ENCODE measurements around the gene CACNA1F.
A peak's percentile ranks its signal among the peaks of the same experiment; 100 is the strongest.

The CACNA1F gene

DNA sequence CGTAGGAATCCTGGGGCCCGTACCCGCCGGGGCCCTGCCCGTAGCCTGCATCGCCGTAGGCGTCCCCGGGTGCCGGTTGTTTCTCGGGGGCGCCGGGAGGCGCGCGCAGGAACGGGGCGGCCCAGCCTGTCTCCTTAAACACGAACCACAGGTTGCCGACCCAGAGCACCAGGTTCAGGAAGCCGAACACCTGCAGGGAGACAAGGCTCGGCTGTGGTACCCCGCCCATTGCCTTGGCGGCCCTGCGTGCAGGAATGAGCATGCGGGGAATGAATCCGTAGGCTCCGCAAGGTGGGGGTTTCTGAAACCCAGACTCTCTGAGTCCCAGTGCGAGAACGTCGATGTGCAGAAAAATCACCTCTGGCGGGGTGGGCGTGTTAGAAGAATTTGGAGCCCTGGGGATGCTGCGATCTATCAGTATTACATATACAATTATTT, 41.5 kb downstream of the CACNA1F start:
- intact Hi-C loops (cut with micrococcal nuclease), result loop anchor here (2.0 to 5.0 kb wide), 2 partner anchors 46 to 77 kb away; partner anchors contain the start of genes CCDC22 and PPP1R3F
- no peaks in the 10 kb centered on the region for H3K9me3 Mint-ChIP-seq
- H3K27ac Mint-ChIP-seq, result peak overlapping the region; percentile 94
- H3K4me3 Mint-ChIP-seq, result peak overlapping the region; percentile 78
- H3K4me1 Mint-ChIP-seq (ENCODE audit: low read depth), result peaks cover 56% of the 10 kb centered on the region
- H3K27me3 Mint-ChIP-seq, result no peaks in the 10 kb centered on the region
- H3K36me3 Mint-ChIP-seq (ENCODE audit: low read depth), result no peaks in the 10 kb centered on the region

DNA sequence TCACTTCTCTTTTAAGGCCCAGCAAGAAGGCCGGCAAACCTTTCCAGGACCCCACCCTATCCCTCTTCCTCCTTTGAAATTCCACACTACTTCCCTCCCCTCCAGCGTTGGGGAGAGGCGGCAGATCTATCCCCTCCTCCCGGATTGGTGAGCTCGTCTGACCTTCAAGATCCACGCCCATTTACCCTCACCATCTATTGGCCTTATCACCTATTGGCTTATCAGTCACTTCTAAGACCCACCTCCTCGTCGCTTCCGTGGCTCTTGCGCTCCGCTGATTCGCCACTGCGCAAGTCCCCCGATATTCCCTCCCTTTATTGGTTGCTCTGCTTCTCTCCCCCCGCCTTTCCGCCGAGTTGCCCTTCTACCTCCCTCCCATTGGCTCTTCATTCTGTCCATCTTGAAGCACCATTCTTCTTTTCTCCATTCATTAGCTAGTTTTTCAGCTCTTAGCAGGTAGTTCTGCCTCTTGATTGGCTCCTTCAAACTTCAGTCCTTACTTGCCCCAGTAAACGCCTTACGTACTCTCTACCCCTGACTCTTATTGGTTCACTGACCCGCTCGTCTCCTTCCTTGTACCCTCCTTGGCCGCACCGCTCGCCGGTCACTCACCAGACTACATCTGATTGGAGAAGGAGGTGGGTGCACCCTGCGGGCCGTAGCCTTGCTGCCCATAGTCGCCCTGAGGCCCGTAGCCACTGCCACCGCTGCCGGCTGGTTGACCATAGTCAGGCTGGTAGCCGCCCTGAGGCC, 42.1 kb downstream of the CACNA1F start:
- peak overlapping the region; percentile 94 for H3K27ac Mint-ChIP-seq
- intact Hi-C loops (cut with micrococcal nuclease), result loop anchor here (2.0 to 5.0 kb wide), 2 partner anchors 46 to 78 kb away; partner anchors contain the start of genes CCDC22 and PPP1R3F
- H3K9me3 Mint-ChIP-seq, result no peaks in the 10 kb centered on the region

DNA sequence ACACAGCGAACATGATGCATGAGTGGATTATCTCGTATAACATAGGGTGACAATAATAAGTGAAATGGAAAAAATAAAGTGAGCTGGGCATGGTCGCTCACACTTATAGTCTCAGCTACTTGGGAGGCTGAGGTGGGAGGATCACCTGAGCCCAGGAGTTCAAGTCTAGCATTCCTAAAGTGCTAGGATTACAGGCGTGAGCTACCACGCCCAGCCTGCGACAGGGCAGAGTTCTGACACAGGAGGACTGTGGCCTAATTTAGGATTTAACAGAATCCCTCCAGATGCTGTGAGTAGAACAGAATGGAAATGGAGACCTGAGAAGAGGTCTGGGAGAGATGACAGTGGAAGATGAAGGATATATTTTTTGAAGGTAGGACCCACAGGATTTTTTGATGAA, 43.5 kb downstream of the CACNA1F start:
- H3K27ac Mint-ChIP-seq, result peak overlapping the region; percentile 94
- H3K4me3 Mint-ChIP-seq, result no peak overlapping the region
- H3K9me3 Mint-ChIP-seq, result no peaks in the 10 kb centered on the region
- peaks cover 7% of the 10 kb centered on the region for H3K36me3 Mint-ChIP-seq (ENCODE audit: low read depth)
- intact Hi-C loops (cut with micrococcal nuclease), result loop anchor here (2.0 to 5.0 kb wide), 2 partner anchors 48 to 79 kb away; partner anchors contain the start of genes CCDC22 and PPP1R3F
- no peaks in the 10 kb centered on the region for H3K27me3 Mint-ChIP-seq
- H3K4me1 Mint-ChIP-seq (ENCODE audit: low read depth), result peaks cover 68% of the 10 kb centered on the region

More for the DNA sequence above, 42.1 kb downstream of the CACNA1F start:
- Mint-ChIP-seq H3K4me3 (peak overlapping the region; percentile 78), H3K27me3 (no peaks in the 10 kb centered on the region), H3K4me1 (ENCODE audit: low read depth) (peaks cover 60% of the 10 kb centered on the region), H3K36me3 (ENCODE audit: low read depth) (no peaks in the 10 kb centered on the region)

DNA sequence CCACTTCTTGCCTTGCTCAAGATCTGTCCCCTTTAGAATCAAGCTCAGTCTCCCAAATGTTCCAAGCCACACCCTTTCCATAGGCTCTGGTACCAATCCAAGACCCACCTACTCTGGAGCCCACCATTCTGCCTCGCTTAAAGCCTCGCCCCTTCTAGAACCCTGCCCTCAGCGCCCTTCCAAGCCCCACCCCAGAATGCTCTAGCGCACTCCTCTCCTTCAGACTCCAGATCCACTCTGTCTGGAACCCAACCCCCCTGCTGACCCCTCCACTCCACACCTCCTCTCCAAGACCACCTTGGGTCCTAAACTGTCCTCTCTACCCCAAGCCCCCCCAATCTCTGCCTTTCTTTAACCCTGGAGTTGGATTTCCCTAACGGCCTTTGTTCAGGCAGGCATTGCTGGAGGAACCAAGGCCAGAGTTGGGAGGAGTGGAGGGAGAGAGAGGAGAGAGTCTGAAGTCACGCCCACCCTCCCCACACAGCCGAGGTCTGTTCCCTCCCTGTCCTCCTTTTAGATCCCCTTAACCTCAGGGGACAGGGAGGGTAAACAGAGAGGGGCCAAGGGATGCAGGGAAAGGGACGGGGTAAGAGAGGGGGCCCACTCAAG, 44.6 kb downstream of the CACNA1F start:
- H3K27me3 Mint-ChIP-seq, result no peaks in the 10 kb centered on the region
- no peaks in the 10 kb centered on the region for H3K9me3 Mint-ChIP-seq
- peak overlapping the region; percentile 94 for H3K27ac Mint-ChIP-seq
- H3K4me1 Mint-ChIP-seq (ENCODE audit: low read depth), result peaks cover 75% of the 10 kb centered on the region
- intact Hi-C loops (cut with micrococcal nuclease), result no loop called here
- peaks cover 18% of the 10 kb centered on the region for H3K36me3 Mint-ChIP-seq (ENCODE audit: low read depth)
- H3K4me3 Mint-ChIP-seq, result no peak overlapping the region

DNA sequence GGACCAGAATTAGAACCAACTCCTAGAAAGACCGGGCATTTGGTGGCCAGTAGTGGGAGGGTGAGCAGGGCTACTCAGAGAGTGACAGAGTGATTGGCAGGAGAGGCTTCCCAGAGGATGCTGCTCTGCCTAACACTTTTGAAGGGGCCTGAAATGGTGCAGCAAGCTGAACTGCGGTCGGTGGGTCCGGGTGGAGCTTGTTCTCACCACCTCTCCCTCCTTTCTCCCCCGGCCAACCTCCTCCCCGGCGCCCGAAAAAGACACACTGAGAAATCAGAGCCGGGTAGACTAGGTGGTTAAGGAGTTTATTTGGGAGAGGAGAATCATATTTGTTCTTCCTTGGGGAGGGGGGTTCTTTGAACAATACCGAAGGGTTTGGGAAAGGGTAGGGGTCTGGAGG, 45.6 kb downstream of the CACNA1F start:
- Mint-ChIP-seq H3K9me3 (no peaks in the 10 kb centered on the region), H3K4me1 (ENCODE audit: low read depth) (peaks cover 67% of the 10 kb centered on the region), H3K27me3 (no peaks in the 10 kb centered on the region), H3K4me3 (no peak overlapping the region), H3K27ac (peak overlapping the region; percentile 75), H3K36me3 (ENCODE audit: low read depth) (peaks cover 28% of the 10 kb centered on the region)
- intact Hi-C loops (cut with micrococcal nuclease), result no loop called here

DNA sequence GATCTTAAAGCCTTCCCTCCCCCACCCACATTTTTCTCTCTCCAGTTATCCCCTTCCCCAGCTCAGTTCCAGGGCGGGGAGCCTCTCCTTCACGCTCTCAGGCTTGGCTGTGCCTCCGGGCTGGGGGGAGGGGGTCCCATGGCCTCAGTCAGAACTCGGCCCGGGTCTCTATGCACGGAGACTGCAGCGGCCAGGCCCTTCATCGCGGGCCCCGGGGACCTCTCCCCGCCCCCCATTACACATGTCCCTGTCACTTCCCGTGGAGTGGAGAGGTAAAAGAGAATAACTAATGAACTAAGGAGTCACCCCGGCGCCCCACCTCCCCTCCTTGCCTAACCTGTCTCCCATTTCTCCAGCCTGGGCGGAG, 46.1 kb downstream of the CACNA1F start:
- H3K36me3 Mint-ChIP-seq (ENCODE audit: low read depth), result peaks cover 33% of the 10 kb centered on the region
- no peak overlapping the region for H3K4me3 Mint-ChIP-seq
- peak overlapping the region; percentile 75 for H3K27ac Mint-ChIP-seq
- H3K9me3 Mint-ChIP-seq, result no peaks in the 10 kb centered on the region
- peaks cover 67% of the 10 kb centered on the region for H3K4me1 Mint-ChIP-seq (ENCODE audit: low read depth)
- intact Hi-C loops (cut with micrococcal nuclease), result no loop called here
- H3K27me3 Mint-ChIP-seq, result no peaks in the 10 kb centered on the region

DNA sequence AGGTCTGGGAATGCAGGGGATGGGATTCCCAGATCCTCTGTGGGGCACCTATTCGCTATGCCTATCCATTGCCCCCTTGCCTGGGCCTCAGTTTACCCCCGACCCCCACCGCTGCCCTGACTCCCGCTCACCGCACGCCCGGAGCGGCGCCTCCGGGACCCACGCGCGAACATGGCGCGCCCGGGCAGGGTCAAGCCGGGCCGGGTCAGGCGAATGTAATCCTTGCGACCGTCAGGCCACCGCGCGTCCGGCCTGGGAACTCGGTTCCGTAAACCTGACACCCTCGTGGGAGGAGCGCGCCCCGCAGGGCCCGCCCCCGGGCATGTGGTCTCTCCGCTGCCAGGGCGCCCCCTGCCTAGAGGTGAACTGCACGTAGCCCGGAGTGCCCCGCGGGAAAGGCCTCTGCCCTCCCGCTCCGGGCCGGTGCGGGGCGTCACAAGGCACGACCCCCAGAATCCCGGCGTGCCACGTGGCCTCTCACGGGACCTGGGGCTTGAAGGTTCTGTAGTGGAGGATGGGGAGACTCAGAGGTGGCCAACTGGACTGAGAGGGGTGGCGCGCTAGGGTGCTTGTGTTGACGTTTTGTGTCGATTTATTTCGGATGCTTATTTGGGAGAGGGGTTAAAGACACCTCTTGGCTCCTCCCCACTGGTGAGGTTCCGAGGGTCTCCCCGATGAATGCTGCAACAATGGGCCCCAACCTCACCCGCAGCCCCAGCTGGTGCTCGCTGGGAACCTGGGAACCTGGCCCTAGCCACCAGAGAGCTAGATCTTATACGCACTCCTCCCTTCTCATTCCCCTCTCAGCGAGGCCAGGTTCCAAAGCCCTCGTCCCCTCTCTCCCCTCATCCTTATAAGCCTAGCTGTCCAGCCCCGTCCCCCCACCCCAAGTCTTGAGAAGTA, 46.8 kb downstream of the CACNA1F start, which contains the start of gene PRICKLE3:
Gene PRICKLE3 (minus strand): TSS at position 249 of the 903 bp plus-strand sequence. CDS start 76 bp downstream, at position 173.
- H3K4me3 Mint-ChIP-seq, result peak within 1 kb of the TSS; percentile 84
- H3K36me3 Mint-ChIP-seq (ENCODE audit: low read depth), result peaks cover 38% of the 10 kb centered on the region
- peak within 1 kb of the TSS; percentile 78 for H3K27ac Mint-ChIP-seq
- intact Hi-C loops (cut with micrococcal nuclease), result no loop called here
- H3K9me3 Mint-ChIP-seq, result no peaks in the 10 kb centered on the region
- H3K27me3 Mint-ChIP-seq, result no peaks in the 10 kb centered on the region
- peaks cover 67% of the 10 kb centered on the region for H3K4me1 Mint-ChIP-seq (ENCODE audit: low read depth)

DNA sequence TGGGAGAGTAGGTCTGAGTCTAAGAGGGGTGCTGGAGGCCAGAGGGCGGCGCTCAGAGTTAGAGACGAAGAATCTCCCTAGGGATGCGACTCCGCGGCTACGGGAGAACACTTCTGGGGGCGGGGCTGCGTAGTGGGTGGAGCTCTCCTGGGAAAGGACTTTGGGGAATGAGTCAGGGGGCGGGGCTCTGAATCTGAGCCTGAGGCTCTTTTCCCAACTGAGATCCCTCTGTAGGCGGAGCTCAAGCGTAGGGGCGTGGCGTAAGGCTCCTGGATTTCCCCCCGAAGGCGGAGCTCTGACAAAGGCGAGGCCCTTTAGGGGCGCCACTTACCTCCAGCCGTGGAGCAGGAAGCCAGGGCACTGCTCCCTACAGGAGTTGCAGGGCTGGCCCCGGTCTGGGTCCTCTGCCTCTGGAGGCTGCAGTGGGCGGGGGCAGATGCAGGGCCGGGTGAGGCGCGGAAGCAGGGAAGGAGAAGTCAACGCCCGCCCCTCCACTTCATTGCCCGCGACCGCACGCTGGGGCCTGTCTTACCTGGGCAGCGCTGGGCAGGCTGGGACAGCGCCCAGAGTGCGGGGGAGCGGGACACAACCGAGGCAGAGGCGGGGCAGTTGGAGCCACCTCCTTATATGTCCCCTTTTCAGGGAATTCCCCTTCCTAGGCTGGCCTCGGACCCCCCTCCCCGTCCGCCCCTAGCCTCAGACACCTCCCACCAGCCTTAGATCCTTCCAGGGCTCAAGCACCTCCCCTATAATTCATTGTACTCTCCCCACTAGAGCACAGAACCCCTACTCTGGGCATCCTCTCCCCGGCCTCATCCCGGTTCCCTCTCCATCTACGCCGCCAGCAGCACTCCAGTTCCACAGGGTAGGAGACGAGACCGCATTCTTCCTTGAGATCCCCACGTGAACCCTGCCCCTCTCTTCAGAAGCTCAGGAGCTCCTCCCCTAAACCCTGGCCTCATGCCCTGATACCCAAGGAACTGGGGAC, 48.6 kb downstream of the CACNA1F start:
- no peaks in the 10 kb centered on the region for H3K9me3 Mint-ChIP-seq
- H3K4me3 Mint-ChIP-seq, result peak overlapping the region; percentile 84
- no peaks in the 10 kb centered on the region for H3K27me3 Mint-ChIP-seq
- peaks cover 54% of the 10 kb centered on the region for H3K36me3 Mint-ChIP-seq (ENCODE audit: low read depth)
- intact Hi-C loops (cut with micrococcal nuclease), result no loop called here
- peak overlapping the region; percentile 78 for H3K27ac Mint-ChIP-seq
- H3K4me1 Mint-ChIP-seq (ENCODE audit: low read depth), result peaks cover 64% of the 10 kb centered on the region

DNA sequence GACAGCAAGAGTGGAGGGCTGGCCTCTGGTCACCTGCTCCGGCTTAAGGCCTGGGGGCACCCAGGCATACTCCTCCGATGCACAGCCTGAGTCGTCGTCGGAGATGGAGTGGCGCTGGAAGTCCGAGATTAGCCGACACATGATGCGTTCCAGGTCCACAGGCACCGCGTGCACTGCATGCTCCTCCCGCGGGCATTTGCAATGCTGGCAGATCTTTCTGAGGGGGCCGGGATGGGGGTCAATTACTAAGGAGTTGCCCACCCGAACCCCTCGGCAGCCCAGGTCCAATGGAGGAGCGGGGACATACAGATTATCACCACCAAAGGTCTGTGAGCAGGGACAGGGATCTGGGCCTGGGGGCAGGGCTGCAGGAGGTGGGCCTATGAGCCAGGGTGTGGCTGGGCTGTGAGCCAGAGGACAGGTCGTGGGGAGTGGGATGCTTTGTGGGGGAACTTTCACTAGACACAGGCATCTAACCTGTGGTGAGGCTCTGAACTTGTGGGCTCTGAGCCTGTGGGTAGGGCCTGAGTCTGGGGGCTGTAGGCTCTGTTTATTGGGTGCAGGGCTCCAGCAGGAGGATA, 49.3 kb downstream of the CACNA1F start:
- no peaks in the 10 kb centered on the region for H3K9me3 Mint-ChIP-seq
- peaks cover 64% of the 10 kb centered on the region for H3K4me1 Mint-ChIP-seq (ENCODE audit: low read depth)
- H3K27me3 Mint-ChIP-seq, result no peaks in the 10 kb centered on the region
- H3K36me3 Mint-ChIP-seq (ENCODE audit: low read depth), result peaks cover 62% of the 10 kb centered on the region
- peak overlapping the region; percentile 78 for H3K27ac Mint-ChIP-seq
- H3K4me3 Mint-ChIP-seq, result peak overlapping the region; percentile 84
- intact Hi-C loops (cut with micrococcal nuclease), result no loop called here

DNA sequence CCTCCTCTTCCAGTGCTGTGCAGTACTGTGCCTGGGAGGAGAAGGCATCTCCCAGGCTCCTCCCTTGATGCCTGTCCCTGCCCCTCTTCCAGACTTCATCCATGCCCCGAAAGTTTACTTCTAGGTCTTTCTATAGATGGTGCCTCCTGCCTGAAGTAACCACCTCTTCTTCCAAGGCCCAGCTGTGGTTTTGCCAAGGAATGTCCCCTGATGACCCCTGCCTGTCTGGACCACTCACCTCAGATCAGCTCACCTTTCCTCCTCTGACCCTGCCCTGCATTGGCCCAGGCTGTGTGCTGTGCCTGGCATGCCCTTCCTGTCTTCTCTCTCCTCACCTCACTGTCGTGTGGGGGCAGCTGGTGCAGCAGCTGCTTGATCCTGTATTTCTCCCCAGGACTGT, 53.8 kb downstream of the CACNA1F start:
- Mint-ChIP-seq H3K9me3 (no peaks in the 10 kb centered on the region), H3K4me1 (ENCODE audit: low read depth) (peaks cover 67% of the 10 kb centered on the region), H3K4me3 (no peak overlapping the region), H3K36me3 (ENCODE audit: low read depth) (peaks cover 96% of the 10 kb centered on the region), H3K27ac (no peak overlapping the region), H3K27me3 (no peaks in the 10 kb centered on the region)
- intact Hi-C loops (cut with micrococcal nuclease), result no loop called here

DNA sequence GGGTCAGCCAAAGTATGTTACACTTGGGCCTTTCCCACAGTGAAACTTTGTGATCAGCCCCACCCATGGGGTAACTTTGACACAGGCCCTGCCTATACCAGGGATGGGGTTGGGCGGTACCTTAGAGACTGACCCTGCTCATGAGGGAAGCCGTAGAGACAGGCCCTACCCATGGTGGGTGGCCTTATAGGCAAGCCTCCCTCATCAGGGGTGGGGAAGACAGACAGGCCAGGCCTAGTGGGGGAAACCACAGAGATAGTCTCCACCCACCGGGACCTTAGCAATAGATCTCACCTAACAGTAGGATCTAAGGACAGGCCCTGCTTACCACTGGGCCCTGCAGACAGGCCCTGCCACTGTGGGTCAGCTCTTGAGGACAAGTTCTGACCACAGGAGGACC, 54.6 kb downstream of the CACNA1F start:
- Mint-ChIP-seq H3K4me1 (ENCODE audit: low read depth) (peaks cover 64% of the 10 kb centered on the region), H3K36me3 (ENCODE audit: low read depth) (peaks cover 95% of the 10 kb centered on the region)
- intact Hi-C loops (cut with micrococcal nuclease), result no loop called here

DNA sequence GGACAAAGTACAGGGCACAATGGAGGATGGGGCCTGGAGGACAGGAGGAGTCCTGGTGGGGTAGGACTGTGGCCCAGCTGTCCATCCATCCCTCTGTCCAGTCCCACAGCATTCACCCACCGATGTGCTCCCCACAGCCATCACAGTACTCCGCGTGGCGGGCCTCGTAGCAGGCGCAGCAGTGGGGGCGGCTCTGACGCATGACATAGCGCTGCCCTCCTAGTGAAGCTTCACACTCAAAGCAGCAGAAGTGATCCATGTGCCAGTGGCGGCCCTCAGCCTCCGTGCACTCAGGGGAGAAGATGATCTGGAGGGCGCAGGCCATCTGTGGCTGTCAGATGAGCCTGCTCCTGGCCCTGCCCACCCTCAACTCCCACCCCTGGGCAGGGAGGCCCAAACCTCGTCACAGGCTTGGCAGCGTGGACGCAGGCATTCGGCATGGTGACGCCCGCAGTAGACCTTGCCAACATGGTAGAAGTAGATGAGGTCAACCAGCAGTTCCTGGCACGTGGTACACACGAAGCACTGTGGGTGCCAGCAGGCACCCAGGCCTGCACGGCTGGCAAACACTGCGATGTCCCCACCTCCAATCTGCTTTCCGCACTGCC, 55.2 kb downstream of the CACNA1F start:
- intact Hi-C loops (cut with micrococcal nuclease), result no loop called here
- H3K27ac Mint-ChIP-seq, result peak overlapping the region; percentile 74
- peaks cover 95% of the 10 kb centered on the region for H3K36me3 Mint-ChIP-seq (ENCODE audit: low read depth)
- H3K4me1 Mint-ChIP-seq (ENCODE audit: low read depth), result peaks cover 70% of the 10 kb centered on the region
- H3K9me3 Mint-ChIP-seq, result no peaks in the 10 kb centered on the region
- H3K4me3 Mint-ChIP-seq, result no peak overlapping the region
- no peaks in the 10 kb centered on the region for H3K27me3 Mint-ChIP-seq

More for the DNA sequence above, 54.6 kb downstream of the CACNA1F start:
- Mint-ChIP-seq H3K27me3 (no peaks in the 10 kb centered on the region), H3K9me3 (no peaks in the 10 kb centered on the region), H3K27ac (no peak overlapping the region), H3K4me3 (no peak overlapping the region)

Measured in dendritic cell treated with granulocyte-macrophage colony-stimulating factor and Interleukin-4, amounts not matched to agents 40 ng/mL and 50 ng/mL, for 4 days (primary cell).